Stomach (tissue), 4 donors: ENCODE data around the gene NPY4R.
"Not testable (repeated sequence)": the region's sequence is repeated elsewhere in the genome, so short reads cannot be mapped to it uniquely, and the experiment has no call there.

Source experiments
- CTCF ChIP-seq, 7 experiments: fragments of 450-650 bp in 4 of 7; fragments of 200-600 bp in 3 of 7; sonication (generic) in 3 of 7; IDR thresholded peaks; one replicate each; pipeline ENCODE4 v1.5.1; 2016 to 2019; ENCODE audit warnings: antibody characterized with exemption in 7 of 7, control low read depth in 2 of 7, mild to moderate bottlenecking in 1 of 7
- EP300 ChIP-seq: sonication (generic); formaldehyde crosslinking; IDR thresholded peaks from one replicate; pipeline ENCODE4 v1.6.1; 2017; ENCODE audit warnings: antibody characterized with exemption
- POLR2A ChIP-seq, 4 donors: fragments of 450-650 bp; IDR thresholded peaks; one replicate each; pipeline ENCODE4 v1.6.1; 2016; ENCODE audit warnings: antibody characterized with exemption in 4 of 4, control low read depth in 2 of 4, mild to moderate bottlenecking in 1 of 4, moderate library complexity in 1 of 4
- POLR2AphosphoS5 ChIP-seq, 3 donors: sonication (generic); formaldehyde crosslinking; IDR thresholded peaks; one replicate each; pipeline ENCODE4 v1.6.1; 2016; ENCODE audit warnings: antibody characterized with exemption in 3 of 3

- TF ChIP-seq CTCF (IDR thresholded peaks at IDR 0.05); POLR2A (IDR thresholded peaks at IDR 0.05); EP300; POLR2AphosphoS5 (IDR thresholded peaks at IDR 0.05): not testable (repeated sequence)
Observed at GRCh38 chr10:46445389-46446122, 20.2 kb downstream of the NPY4R start.
